MV-4-11 (cell line): ENCODE measurements around the gene KXD1.
"Not testable (repeated sequence)": the region's sequence is repeated elsewhere in the genome, so short reads cannot be mapped to it uniquely, and the experiment has no call there.

Experiments used
- DNase-seq: peaks from one replicate; lab custom pipeline; 2025; lab: John Stamatoyannopoulos, UW

Gene KXD1

GRCh38 chr19:18557411-18558201 lies at the start of gene KXD1:
Gene KXD1, plus strand, starts transcription at chr19:18557870. Its CDS starts 4,187 bp downstream, at chr19:18562057.
- DNase-seq: peak; percentile 100

- no peak for DNase-seq
Measured at GRCh38 chr19:18508585-18508984, 49.1 kb upstream of the KXD1 start.

GRCh38 chr19:18510216-18510615 lies 47.5 kb upstream of the KXD1 start:
- DNase-seq: no peak

GRCh38 chr19:18513868-18514267 lies 43.8 kb upstream of the KXD1 start:
- DNase-seq: no peak

- DNase-seq: peak; percentile 82
Measured at GRCh38 chr19:18514800-18515682, 42.6 kb upstream of the KXD1 start.

GRCh38 chr19:18515959-18516358 lies 41.7 kb upstream of the KXD1 start:
- DNase-seq: no peak

GRCh38 chr19:18517606-18518005 lies 40.1 kb upstream of the KXD1 start:
- no peak for DNase-seq

GRCh38 chr19:18518639-18519038 lies 39.0 kb upstream of the KXD1 start:
- no peak for DNase-seq

GRCh38 chr19:18519962-18520847 lies 37.5 kb upstream of the KXD1 start:
- peak; percentile 62 for DNase-seq

- peak; percentile 50 for DNase-seq
Measured at GRCh38 chr19:18520848-18521691, 36.6 kb upstream of the KXD1 start.

- no peak for DNase-seq
Measured at GRCh38 chr19:18521692-18522123, 36.0 kb upstream of the KXD1 start, which contains the start of gene ELL. Gene ELL, minus strand, starts transcription at chr19:18522070. Its CDS starts 15 bp downstream, at chr19:18522055.

GRCh38 chr19:18522124-18522861 lies 35.4 kb upstream of the KXD1 start:
- peak; percentile 100 for DNase-seq

- not testable (repeated sequence) for DNase-seq
Measured at GRCh38 chr19:18522862-18523440, 34.7 kb upstream of the KXD1 start.

GRCh38 chr19:18523841-18524240 lies 33.8 kb upstream of the KXD1 start:
- DNase-seq: no peak

- no peak for DNase-seq
Measured at GRCh38 chr19:18526316-18526715, 31.4 kb upstream of the KXD1 start.

GRCh38 chr19:18529782-18530181 lies 27.9 kb upstream of the KXD1 start:
- DNase-seq: no peak

- DNase-seq: no peak
Measured at GRCh38 chr19:18531485-18531884, 26.2 kb upstream of the KXD1 start.

GRCh38 chr19:18532168-18532890 lies 25.3 kb upstream of the KXD1 start:
- no peak for DNase-seq

- DNase-seq: no peak
Measured at GRCh38 chr19:18533058-18533457, 24.6 kb upstream of the KXD1 start.
